IMR-90 (cell line): ENCODE measurements around the gene ADAMTS17. TPM values are rescaled to one million over a fixed set of nuclear protein-coding genes. Genes with fewer than 3 reads are reported as not detected.

ENCODE experiments used
- ATAC-seq: fragments of 200-7000 bp; cut with Tn5 transposase; 2 replicates; pipeline ENCODE4 v1.9.1; 2020; ENCODE audit warnings: low read depth, mild to moderate bottlenecking, moderate library complexity
- BruUV-seq: library from RNA; stranded (reverse); fragments of 400-500 nt; replicated peaks from 2 replicates; lab custom pipeline; 2021; lab: Mats Ljungman, UMichigan
- CTCF ChIA-PET: fragments of 300-600 bp; formaldehyde crosslinking; extraction: SDS; loops from one replicate; lab custom pipeline; 2021; ENCODE audit warnings: antibody characterized with exemption; lab: Yijun Ruan, JAX
- POLR2A ChIA-PET: fragments of 300-600 bp; sonication (Branson Sonifier 250); formaldehyde crosslinking; loops from one replicate; lab custom pipeline; 2022; ENCODE audit warnings: antibody characterized with exemption; ENCODE audit not compliant: unreplicated experiment; lab: Charles Lee
- DNase-seq: peaks from one replicate; pipeline ENCODE4 v3.0.0; 2013
- H2AFZ ChIP-seq: replicated peaks from 2 replicates; pipeline ENCODE3; 2013; ENCODE audit warnings: low read length, mild to moderate bottlenecking; ENCODE audit not compliant: poor library complexity
- H2AK5ac ChIP-seq: 2 replicates; pipeline ENCODE4 v1.6.1; 2013; ENCODE audit warnings: low read depth, low read length, inconsistent platforms
- H2AK9ac ChIP-seq: replicated peaks from 2 replicates; pipeline ENCODE3; 2013; ENCODE audit warnings: mild to moderate bottlenecking, low read depth, low read length, moderate library complexity; ENCODE audit not compliant: poor library complexity
- H2BK120ac ChIP-seq: 2 replicates; pipeline ENCODE4 v1.6.1; 2013; ENCODE audit warnings: low read depth, low read length, inconsistent platforms
- H2BK15ac ChIP-seq: 3 replicates; pipeline ENCODE4 v1.6.1; 2013; ENCODE audit warnings: low read depth, low read length, inconsistent platforms
- H2BK20ac ChIP-seq: 2 replicates; pipeline ENCODE4 v1.6.1; 2013; ENCODE audit warnings: low read depth, mild to moderate bottlenecking, inconsistent platforms, low read length, moderate library complexity
- H2BK5ac ChIP-seq: 2 replicates; pipeline ENCODE4 v1.6.1; 2013; ENCODE audit warnings: mild to moderate bottlenecking, low read depth, low read length, inconsistent platforms; ENCODE audit not compliant: poor library complexity, severe bottlenecking
- H3K14ac ChIP-seq: replicated peaks from 2 replicates; pipeline ENCODE4 v1.6.1; 2013; ENCODE audit warnings: low read depth, low read length, inconsistent platforms
- H3K18ac ChIP-seq: 2 replicates; pipeline ENCODE4 v1.6.1; 2013; ENCODE audit warnings: low read depth, low read length, control low read depth
- H3K23ac ChIP-seq: 2 replicates; pipeline ENCODE4 v1.6.1; 2013; ENCODE audit warnings: low read depth, low read length, inconsistent platforms
- H3K27ac ChIP-seq: 2 replicates; pipeline ENCODE4 v1.5.1; 2013; ENCODE audit warnings: mild to moderate bottlenecking, control low read depth, low read length; ENCODE audit not compliant: insufficient read depth
- H3K27me3 ChIP-seq: 2 replicates; pipeline ENCODE4 v1.6.1; 2013; ENCODE audit warnings: low read length; ENCODE audit not compliant: control insufficient read depth, insufficient read depth
- H3K36me3 ChIP-seq: 2 replicates; pipeline ENCODE4 v1.6.1; 2013; ENCODE audit warnings: low read length, mixed read lengths; ENCODE audit not compliant: control insufficient read depth, insufficient read depth
- H3K4ac ChIP-seq: 2 replicates; pipeline ENCODE4 v1.6.1; 2013; ENCODE audit warnings: low read depth, low read length, inconsistent platforms
- H3K4me1 ChIP-seq: 2 replicates; pipeline ENCODE4 v1.6.1; 2013; ENCODE audit warnings: low read length, mixed read lengths; ENCODE audit not compliant: control insufficient read depth, insufficient read depth
- H3K4me2 ChIP-seq: 2 replicates; pipeline ENCODE4 v1.6.1; 2013; ENCODE audit warnings: low read depth, mild to moderate bottlenecking, control low read depth, low read length, moderate library complexity
- H3K4me3 ChIP-seq: 2 replicates; pipeline ENCODE4 v1.5.1; 2013; ENCODE audit warnings: low read depth, mild to moderate bottlenecking, control low read depth, low read length, moderate library complexity; ENCODE audit not compliant: insufficient read depth
- H3K56ac ChIP-seq: 2 replicates; pipeline ENCODE4 v1.6.1; 2013; ENCODE audit warnings: low read length, inconsistent platforms; ENCODE audit not compliant: insufficient read depth; ENCODE audit errors: extremely low read depth
- H3K79me1 ChIP-seq, 2 experiments: 2 replicates each; pipeline ENCODE4 v1.6.1; 2013; ENCODE audit warnings: low read length in 2 of 2, inconsistent platforms in 1 of 2, low read depth in 1 of 2
- H3K9ac ChIP-seq: 2 replicates; pipeline ENCODE4 v1.6.1; 2013; ENCODE audit warnings: low read depth, low read length, control low read depth
- H3K9me1 ChIP-seq: 2 replicates; pipeline ENCODE4 v1.6.1; 2013; ENCODE audit warnings: low read length, inconsistent platforms; ENCODE audit not compliant: insufficient read depth
- H3K9me3 ChIP-seq: 2 replicates; pipeline ENCODE4 v1.6.1; 2013; ENCODE audit warnings: low read length; ENCODE audit not compliant: control insufficient read depth, insufficient read depth
- H4K20me1 ChIP-seq: 2 replicates; pipeline ENCODE4 v1.6.1; 2013; ENCODE audit warnings: low read length, inconsistent platforms; ENCODE audit not compliant: insufficient read depth
- H4K5ac ChIP-seq: 2 replicates; pipeline ENCODE4 v1.6.1; 2013; ENCODE audit warnings: mild to moderate bottlenecking, low read depth, low read length, control low read depth
- H4K8ac ChIP-seq, 2 experiments: 2 replicates each; pipeline ENCODE4 v1.6.1; 2013; ENCODE audit warnings: low read depth in 2 of 2, low read length in 2 of 2, control low read depth in 1 of 2, inconsistent platforms in 1 of 2
- H4K91ac ChIP-seq: 2 replicates; pipeline ENCODE4 v1.6.1; 2013; ENCODE audit warnings: low read depth, low read length, inconsistent platforms; ENCODE audit not compliant: insufficient read depth
- BHLHE40 ChIP-seq: fragments of 150-350 bp; IDR thresholded peaks from 2 replicates; pipeline ENCODE4 v1.6.1; 2016; ENCODE audit warnings: mild to moderate bottlenecking, low read depth, low read length
- ELK1 ChIP-seq: fragments of 150-350 bp; IDR thresholded peaks from 2 replicates; pipeline ENCODE4 v1.6.1; 2016; ENCODE audit warnings: low read depth, mild to moderate bottlenecking, low read length, moderate library complexity, borderline replicate concordance
- MXI1 ChIP-seq: IDR thresholded peaks from 2 replicates; pipeline ENCODE4 v1.6.1; 2012; ENCODE audit warnings: low read depth, mild to moderate bottlenecking, low read length, moderate library complexity, borderline replicate concordance
- WGBS, 2 experiments: methylation state at CpG; one replicate each; pipeline versions ENCODE4 v1.1.5 to v1.1.7; 2013; ENCODE audit warnings: missing lambda C conversion rate in 2 of 2; ENCODE audit not compliant: insufficient read length in 1 of 2; ENCODE audit errors: extremely low coverage in 2 of 2; 5-methylcytosine and 5-hydroxymethylcytosine counted together
- dilution Hi-C: fragments of 300-500 bp; cut with HindIII; formaldehyde crosslinking; loops from one replicate; pipeline ENCODE4 v1.14.3; 2018; ENCODE audit warnings: low sequenced_read_pairs; ENCODE audit not compliant: unreplicated experiment
- in situ Hi-C: fragments of 300-500 bp; cut with MboI; formaldehyde crosslinking; loops from 3 replicates; pipeline ENCODE4 v1.14.3; 2019; ENCODE audit warnings: low sequenced_read_pairs, inconsistent platforms, mixed read lengths
- intact Hi-C: fragments of 100-400 bp; cut with micrococcal nuclease; formaldehyde crosslinking; loops from 2 replicates; pipeline ENCODE4 v1.10.0; 2022
- polyA plus RNA-seq, 3 experiments: library from polyadenylated mRNA; depleted of rRNA; stranded (reverse); fragments of >200 nt; gene quantifications; 2 replicates each; pipeline ENCODE4 v1.2.3, GENCODE V29; 2012; ENCODE audit warnings: low replicate concordance in 1 of 3
- total RNA-seq: library from RNA; depleted of rRNA; stranded (reverse); fragments of >200 nt; gene quantifications from 2 replicates; pipeline ENCODE4 v1.2.3, GENCODE V29; 2012
- TF ChIP-seq, protein P1 (sequence below): conservative IDR thresholded peaks from 2 replicates; pipeline ENCODE4 v1.5.1; 2012; ENCODE audit warnings: mild to moderate bottlenecking, low read depth, low read length, improper control_type of control experiment
- TF ChIP-seq, protein P2 (sequence below): fragments of 150-350 bp; IDR thresholded peaks from 2 replicates; pipeline ENCODE4 v1.6.1; 2017; ENCODE audit warnings: mild to moderate bottlenecking, antibody characterized with exemption, low read length, low read depth

ADAMTS17 gene
- total and polyA plus RNA-seq, 2 of the 4 experiments (the other 2 are of a cell fraction), result 0.03 TPM; not detected in 1

DNA sequence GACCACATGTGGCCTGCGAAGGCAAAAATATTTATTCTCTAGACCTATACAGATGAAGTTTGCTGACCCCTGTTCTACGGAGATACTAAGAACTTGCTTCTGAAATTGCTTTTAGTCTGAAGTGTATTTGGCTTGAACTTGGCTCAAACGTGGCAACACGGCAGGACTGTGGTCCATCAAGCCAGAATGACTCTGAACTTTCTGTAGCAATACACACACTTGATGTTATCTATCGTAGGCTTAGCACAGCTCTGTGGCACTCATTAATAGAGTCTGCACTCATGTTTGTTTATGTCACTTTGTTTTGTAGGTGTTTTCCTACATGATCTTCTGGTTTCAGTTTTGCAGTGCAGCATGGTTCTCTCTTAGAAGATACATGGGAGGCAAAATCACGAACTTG is 298.1 kb downstream of the ADAMTS17 start:
- dilution Hi-C loops (no loop called here), intact Hi-C loops (no loop called here), in situ Hi-C loops (no loop called here)
- no peak overlapping the region for H3K56ac ChIP-seq
- H3K14ac ChIP-seq, result no peak overlapping the region
- H4K8ac ChIP-seq, result peak overlapping the region in 1 of 2 experiments; percentile 46; a peak in 2 of 4 replicates
- ATAC-seq, result no peak
- no peaks in the 10 kb centered on the region for H3K36me3 ChIP-seq
- H3K9me3 ChIP-seq, result peaks cover 2% of the 10 kb centered on the region; the same call in 1 of the 2 replicates
- H3K27ac ChIP-seq, result no peak overlapping the region
- CTCF ChIA-PET, result no interaction called here
- H3K18ac ChIP-seq, result peak overlapping the region; percentile 24; the same call in 1 of the 2 replicates
- H3K79me1 ChIP-seq, result no peaks in the 10 kb centered on the region
- H3K23ac ChIP-seq, result no peak overlapping the region
- TF ChIP-seq, protein P1, sequence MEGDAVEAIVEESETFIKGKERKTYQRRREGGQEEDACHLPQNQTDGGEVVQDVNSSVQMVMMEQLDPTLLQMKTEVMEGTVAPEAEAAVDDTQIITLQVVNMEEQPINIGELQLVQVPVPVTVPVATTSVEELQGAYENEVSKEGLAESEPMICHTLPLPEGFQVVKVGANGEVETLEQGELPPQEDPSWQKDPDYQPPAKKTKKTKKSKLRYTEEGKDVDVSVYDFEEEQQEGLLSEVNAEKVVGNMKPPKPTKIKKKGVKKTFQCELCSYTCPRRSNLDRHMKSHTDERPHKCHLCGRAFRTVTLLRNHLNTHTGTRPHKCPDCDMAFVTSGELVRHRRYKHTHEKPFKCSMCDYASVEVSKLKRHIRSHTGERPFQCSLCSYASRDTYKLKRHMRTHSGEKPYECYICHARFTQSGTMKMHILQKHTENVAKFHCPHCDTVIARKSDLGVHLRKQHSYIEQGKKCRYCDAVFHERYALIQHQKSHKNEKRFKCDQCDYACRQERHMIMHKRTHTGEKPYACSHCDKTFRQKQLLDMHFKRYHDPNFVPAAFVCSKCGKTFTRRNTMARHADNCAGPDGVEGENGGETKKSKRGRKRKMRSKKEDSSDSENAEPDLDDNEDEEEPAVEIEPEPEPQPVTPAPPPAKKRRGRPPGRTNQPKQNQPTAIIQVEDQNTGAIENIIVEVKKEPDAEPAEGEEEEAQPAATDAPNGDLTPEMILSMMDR, result no peak
- TF ChIP-seq, protein P2, sequence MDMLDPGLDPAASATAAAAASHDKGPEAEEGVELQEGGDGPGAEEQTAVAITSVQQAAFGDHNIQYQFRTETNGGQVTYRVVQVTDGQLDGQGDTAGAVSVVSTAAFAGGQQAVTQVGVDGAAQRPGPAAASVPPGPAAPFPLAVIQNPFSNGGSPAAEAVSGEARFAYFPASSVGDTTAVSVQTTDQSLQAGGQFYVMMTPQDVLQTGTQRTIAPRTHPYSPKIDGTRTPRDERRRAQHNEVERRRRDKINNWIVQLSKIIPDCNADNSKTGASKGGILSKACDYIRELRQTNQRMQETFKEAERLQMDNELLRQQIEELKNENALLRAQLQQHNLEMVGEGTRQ, result no peak
- TF ChIP-seq MXI1, result no peak
- TF ChIP-seq BHLHE40, result no peak
- no peak for TF ChIP-seq ELK1
- H2BK15ac ChIP-seq, result no peak overlapping the region
- H2BK20ac ChIP-seq, result peak overlapping the region; percentile 23; the same call in 1 of the 2 replicates
- H4K5ac ChIP-seq, result no peak overlapping the region; the same call in 1 of the 2 replicates
- POLR2A ChIA-PET, result no interaction called here
- 0 out of 2 replicates have a peak overlapping the region, but pooled peaks have one; percentile 18 for H3K4ac ChIP-seq
- H3K4me1 ChIP-seq, result peaks cover 4% of the 10 kb centered on the region; the same call in 1 of the 2 replicates
- H2AFZ ChIP-seq, result no peak overlapping the region
- no TSS peak for BruUV-seq
- H2BK5ac ChIP-seq, result no peak overlapping the region
- no peaks in the 10 kb centered on the region for H3K9me1 ChIP-seq
- no peak overlapping the region for H2AK9ac ChIP-seq
- no peak overlapping the region for H2AK5ac ChIP-seq
- peak overlapping the region; percentile 26; the same call in 1 of the 2 replicates for H3K4me2 ChIP-seq
- H4K91ac ChIP-seq, result no peak overlapping the region
- H2BK120ac ChIP-seq, result peak overlapping the region; percentile 41; the same call in 1 of the 2 replicates
- no peaks in the 10 kb centered on the region for H3K27me3 ChIP-seq
- H4K20me1 ChIP-seq, result no peaks in the 10 kb centered on the region
- DNase-seq, result no peak
- H3K9ac ChIP-seq, result no peak overlapping the region
- no CpG with 5 or more reads among the region's 6 CpGs for WGBS, 2 experiments
- no peak overlapping the region for H3K4me3 ChIP-seq
